HG03103 (cell line): ENCODE data around the gene HSPA12A.

Experiments
- ATAC-seq: cut with Tn5 transposase; IDR thresholded peaks from one replicate; pipeline ENCODE4 v1.9.1; 2021; ENCODE audit warnings: low read depth; ENCODE audit not compliant: unreplicated experiment

HSPA12A gene, protein sequence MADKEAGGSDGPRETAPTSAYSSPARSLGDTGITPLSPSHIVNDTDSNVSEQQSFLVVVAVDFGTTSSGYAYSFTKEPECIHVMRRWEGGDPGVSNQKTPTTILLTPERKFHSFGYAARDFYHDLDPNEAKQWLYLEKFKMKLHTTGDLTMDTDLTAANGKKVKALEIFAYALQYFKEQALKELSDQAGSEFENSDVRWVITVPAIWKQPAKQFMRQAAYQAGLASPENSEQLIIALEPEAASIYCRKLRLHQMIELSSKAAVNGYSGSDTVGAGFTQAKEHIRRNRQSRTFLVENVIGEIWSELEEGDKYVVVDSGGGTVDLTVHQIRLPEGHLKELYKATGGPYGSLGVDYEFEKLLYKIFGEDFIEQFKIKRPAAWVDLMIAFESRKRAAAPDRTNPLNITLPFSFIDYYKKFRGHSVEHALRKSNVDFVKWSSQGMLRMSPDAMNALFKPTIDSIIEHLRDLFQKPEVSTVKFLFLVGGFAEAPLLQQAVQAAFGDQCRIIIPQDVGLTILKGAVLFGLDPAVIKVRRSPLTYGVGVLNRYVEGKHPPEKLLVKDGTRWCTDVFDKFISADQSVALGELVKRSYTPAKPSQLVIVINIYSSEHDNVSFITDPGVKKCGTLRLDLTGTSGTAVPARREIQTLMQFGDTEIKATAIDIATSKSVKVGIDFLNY

DNA sequence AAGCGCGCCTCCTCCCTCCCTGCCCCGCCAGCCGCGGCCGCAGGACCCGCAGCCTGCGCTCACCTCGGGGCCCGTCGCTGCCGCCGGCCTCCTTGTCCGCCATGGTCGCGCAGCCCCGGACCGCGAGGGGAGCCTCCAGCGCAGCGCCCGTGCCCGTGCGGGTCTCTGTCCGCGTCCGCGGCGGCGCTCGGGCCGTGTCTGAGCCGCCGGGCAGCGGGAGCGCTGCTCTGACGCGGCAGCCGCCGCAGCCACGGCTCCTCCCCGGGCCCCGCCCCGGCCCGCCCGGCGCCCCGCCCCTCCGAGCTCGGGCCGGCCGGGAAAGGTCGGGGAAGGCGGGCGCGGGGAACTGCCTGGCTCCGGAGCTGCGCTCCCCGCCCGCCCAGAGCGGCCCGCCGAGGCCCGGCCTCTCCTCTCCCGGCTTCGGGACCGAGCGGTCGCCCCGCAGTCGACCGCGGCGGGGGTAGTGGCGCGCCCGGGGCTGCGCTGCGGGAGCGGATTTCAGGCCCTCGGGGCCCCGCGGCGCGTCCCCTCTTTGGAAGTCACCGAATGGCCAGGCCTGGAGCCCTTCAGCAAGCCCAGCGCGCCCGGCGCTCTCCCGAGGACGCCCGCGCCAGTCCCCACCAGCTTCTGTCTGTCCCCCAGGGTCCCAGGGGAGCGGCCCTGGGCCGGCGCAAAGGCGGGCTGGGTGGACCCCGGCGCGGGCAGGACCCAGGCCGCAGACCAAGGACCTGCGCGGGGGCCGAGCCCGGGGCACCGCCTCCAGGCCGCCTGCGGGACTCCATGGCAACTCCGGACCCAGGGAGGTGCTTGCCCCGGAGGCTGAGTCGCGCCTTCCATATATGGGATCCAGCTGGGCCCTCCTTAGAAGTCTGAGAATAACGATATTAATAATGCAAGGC, at the start of gene HSPA12A:
Gene HSPA12A, minus strand, starts transcription at position 200 of the 899 bp plus-strand sequence. Its CDS starts 97 bp downstream, at position 103.
- ATAC-seq: peak; percentile 92

DNA sequence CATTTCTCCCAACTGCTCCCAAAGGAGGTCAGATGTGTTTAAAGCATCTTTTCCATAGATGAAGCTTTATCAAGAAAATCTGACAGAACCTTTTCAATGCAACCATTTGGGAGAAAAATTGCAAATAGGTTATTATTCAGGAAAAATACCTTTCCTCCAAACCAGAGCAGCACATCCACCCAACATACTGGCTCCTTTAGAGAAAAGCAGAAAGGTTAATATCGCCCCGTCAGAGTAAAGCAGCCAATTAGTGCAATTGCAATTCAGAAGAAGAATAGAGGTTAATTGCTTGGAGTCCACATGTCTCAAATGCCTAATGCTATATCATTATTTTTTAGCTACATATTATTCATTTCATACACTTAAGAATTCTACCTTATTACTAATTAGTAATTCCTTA, 48.9 kb upstream of the HSPA12A start:
- ATAC-seq: no peak

DNA sequence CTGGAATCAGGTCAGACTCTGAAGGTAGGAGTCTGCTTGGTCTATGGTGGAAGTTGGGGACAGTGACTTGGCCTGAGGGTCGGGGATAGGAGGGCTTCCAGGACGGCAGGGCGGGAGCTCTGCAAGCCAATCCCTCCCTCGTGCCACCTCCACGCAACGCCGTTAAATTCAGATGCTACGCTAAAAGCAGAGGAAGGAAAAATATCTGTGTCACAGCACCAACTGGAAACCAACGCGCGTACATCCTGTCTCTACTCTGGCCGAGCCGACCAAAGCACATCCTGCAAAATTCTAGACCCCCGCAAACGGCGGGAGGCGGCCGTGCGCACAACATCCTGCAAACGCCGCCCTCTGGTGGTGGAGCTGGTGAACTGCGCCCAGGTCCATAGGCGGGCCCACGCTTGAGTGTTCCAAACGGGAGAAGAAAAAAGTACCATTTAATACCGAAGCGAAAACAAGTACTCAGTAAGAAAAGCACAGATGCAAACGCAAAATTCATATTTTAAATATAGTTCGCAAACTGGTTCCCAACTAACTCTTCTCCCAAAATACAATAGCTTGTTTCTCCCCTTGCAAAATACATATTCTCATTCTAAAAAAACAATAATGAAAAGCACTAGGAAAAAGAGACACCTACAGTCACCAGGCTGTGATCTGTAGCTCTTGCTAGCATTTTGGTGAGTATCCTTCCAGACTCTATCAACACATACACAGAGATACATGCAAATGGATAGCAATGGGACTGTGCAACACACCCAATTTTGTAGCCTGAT, 45.7 kb upstream of the HSPA12A start:
- peak; percentile 86 for ATAC-seq

DNA sequence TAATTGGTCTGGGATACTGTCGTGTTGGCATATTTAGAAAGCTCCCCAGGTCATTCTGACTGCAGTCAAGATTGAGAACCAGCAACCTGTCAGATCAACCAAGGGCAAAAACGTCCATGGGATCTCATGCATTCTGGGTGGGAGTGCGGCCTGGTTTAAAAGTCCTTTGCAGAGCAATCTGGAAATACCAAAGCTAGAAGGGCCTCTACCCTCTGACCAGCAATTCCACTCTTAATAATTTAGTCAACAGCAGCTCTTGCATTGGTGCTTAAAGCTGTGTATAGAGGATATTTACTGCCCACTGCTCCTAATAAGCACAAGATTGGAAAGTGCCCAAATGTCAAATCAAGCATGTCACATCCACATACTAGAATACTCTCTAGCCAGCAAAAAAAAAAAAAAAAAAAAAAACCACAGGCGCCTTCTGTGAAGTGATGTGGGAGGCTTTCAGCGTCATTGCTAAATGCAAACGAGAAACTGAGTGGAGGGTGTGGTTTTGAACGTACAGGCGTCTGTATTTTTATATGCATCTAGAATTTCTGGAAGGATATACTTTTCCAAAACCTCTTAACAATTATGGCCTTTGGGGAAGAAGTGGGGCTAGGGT, 44.8 kb upstream of the HSPA12A start:
- ATAC-seq: no peak

DNA sequence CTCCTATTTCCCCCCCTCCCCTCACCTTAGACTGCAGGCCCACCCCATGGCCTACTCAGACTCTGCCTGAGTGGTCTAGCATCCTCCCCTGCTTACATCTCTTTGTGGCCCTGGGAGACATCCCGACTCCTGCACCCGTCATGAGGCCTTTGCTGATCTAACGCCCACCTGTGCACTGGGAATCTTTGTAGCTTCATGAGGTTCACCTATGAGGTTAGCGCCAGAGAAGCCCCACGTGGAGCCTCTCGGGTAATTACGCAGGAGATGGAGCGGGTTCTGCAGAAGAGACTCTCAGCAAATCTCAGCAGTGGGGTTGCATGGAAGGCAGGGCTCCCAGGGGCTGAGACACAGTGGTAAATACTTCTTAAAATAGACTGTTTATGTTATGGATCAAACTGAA, 43.5 kb upstream of the HSPA12A start:
- no peak for ATAC-seq

DNA sequence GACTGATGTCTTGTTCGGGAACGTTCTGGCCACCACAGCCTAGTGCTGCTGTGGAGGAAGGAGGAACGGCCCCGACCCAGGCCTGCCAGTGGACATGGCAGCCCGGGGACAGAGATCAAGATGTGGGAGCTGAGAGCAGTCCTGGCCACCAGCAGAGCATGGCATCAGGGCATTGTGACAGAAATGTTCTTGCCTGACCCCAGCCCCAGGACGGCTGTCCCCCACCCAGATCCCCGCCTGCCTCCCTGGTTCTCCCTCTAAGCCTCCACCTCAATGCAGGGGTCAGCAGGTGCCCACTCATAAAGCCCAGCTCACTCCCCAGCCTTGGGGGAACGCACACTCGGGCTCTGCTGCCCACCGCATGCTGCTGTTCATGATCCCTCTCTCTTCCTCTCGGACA, 42.9 kb upstream of the HSPA12A start:
- no peak for ATAC-seq

DNA sequence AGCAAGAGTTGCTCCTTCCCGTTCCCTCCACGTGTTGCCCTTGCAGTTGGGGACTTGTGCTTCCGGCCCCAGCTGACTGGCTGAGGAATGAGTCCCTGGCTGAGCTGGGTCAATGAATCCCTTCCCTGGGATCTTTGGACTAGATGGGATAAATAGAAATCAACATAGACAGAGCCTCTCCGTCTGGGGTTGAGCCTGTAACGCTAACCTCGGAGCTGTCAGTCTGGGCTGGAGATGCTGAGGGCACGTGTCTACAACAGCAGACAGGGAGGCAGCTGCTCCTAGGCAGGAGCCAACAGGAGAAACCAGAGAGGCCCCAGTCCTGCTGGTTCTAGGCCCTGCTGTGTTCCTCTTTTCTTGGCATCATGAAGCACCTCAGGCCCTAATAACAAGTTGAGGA, 42.3 kb upstream of the HSPA12A start:
- no peak for ATAC-seq

DNA sequence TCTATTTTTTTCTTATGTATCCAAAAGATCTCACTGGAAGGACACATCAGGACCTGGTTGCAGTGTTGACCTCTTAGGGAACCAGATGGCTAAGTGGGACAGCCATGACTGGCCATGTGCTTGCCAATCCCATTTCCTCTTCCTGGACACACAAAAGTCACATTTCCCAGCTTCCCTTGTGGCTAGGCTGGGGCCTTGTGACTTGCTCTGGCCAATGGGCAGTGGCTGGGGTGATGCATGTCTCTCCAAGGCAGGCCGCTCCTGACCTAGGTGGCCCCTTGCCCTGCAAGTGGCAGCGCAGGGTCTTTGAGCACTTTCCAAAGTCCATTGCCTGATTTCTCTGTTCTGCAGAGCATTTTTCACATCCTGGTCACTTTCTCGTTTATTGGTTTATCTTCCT, 41.7 kb upstream of the HSPA12A start:
- no peak for ATAC-seq

DNA sequence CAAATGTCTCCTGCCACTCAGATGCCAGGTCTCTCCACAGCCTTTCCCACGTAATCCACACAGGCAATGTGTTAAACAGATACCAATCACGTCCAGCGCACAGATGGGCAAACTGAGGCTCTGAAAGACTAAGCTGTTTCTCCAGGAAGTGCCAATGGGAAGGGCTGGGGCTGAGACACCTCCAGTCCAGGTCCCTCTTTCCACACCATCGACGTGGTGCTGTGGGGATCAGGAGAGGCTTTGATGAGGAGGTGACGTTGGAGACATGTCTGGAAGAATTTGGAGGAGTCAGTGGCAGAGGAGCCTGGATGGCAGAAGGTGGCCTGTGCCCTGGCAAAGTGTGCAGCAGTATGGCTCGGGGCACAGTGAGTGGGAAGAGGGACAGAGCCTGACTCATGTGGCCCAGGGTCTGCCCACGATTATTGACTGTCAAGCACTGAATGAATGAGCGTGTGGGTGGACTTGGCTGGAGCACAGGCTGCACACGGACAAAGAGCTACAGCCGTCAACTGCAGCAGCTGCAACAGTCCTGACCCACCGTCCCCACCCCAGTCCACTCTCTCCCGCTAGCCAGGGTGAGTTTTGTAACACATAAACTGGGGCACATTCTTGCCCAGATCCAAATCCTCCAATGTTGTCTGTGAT, 40.8 kb upstream of the HSPA12A start:
- ATAC-seq: no peak

DNA sequence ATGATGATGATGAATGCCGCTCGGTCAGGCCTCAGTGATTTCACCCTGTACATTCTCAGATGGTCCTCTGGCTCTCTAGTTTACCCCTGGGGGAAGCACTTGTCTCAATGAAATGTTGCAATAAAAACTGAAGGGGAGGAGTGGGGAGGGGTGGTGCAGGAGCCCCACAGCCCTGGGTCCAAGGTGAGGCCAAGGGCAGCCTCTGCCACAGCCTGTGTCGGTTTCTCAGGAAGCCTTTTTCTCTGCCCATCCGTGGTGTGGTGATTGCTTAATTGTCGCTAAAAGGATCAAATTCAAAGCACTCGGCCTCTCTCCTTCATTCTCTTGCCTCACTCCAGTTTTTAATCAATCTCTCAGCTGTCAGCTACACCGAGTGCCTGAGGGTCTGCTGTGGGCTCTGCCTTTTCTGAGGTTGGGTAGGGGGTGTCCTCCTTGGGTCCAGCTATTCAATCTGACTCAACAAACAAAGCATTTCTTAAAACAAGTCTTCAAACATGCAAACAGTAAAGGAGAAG, 39.1 kb upstream of the HSPA12A start:
- no peak for ATAC-seq

DNA sequence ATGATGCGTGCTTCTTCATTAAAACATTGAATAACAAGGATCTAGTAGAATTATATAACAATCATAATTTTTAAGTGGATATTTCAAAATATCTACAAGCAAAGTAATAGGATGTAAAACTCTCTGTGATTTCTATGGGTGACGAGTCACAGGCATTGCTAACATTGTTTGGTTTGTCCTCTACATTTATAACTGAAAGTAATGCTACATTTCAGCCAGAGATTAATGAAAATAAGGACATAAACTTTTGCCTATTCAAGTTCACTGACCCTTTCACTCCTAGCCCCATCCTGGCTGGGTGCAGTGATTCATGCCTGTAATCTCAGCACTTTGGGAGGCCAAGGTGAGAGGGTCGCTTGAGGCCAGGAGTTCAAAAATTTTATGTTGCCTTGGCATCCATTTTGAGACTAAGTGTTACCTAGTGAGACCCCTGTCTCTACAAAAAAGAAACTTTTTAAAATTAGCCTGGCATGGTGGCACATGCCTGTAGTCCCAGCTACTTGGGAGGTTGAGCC, 38.4 kb upstream of the HSPA12A start:
- no peak for ATAC-seq

DNA sequence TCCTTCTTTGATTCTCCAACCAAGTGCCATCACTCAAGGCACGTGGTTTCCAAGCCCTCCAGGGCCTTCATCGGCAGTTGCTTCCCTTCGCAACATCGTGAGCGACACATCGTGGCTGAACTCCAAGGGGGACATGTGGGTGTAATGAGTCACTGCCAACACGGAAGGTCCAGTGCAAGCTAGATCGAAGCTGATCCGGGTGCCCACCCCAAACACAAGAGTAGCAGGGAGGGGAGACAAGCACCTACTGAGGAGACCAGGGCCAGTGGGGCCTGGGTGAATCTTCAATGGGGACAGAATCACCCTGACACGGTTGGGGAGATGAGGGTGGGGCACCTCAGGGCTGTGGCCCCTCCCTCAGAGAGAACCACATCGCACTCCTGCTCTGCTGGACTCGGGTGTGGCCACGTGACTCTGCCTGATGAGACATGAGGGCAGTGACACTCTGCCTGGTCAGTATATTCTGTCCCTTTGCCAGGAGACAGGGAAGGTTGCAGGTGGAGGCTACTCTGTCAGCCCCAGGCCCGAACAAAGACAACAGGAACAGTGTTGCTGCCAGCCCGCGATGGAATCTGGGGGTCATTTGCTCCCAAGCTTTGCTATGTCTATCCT, 36.8 kb upstream of the HSPA12A start:
- ATAC-seq: no peak

DNA sequence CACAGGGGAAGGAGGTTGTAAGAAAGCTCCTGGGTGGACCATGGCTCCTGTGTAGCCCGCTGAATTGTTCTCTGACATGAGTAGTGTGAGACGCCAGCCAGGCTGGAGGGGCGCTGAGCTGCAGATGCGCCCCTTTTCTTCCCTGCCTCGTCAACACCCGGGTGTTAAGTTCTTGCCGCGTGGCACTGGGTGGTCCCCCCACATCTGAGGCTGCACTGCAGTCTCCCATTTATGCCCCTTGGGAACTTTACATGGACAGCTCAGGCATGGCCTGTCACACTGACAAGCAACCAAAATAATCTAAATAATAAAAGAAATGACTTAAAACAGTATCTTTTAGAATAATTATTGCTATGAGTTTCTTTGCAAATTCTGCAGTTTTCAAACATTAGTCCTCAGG, 34.6 kb upstream of the HSPA12A start:
- no peak for ATAC-seq

DNA sequence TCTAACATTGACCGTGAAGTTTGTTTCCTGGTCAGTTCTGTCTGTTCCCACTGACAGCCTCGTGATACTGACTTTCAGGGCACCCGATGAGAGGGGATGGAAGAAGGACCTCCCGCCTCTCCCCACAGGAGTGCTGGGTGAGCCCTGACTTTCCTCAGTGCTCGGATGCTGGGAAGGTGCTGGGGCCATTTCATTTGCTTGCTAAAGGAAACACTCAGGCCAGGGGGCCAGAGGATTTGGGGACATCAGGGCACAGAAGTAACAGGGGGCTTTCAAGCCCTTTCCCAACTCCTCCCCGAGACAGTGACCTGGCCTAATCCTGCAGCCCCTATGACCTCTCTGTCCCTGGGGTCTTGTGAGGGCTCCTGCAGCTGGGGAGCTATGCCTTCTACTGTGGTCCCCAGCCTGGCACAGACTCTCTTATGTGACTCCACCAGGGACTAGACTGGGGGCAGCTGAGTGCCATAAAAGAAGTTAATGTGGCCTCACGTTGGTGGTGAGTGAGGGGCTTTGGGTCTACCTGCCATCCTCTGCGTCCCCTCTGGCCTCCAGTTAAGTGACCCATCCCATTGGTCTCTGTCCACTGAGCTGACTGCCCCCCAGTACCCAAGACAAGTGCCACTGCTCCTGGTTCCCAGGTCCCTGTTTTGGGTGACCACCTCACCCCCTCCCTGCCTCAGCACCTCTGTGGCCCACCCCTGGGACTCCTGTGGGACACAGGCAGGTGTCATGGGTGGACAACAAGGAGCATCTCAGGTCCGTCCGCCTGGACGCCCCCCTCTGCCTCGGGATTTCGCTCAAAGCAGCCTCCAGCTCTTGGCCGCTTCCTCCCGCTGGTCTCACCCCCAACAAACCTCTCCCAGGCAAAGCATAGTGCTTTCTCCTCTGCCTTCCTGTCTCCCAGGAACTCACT, 33.4 kb upstream of the HSPA12A start:
- no peak for ATAC-seq

DNA sequence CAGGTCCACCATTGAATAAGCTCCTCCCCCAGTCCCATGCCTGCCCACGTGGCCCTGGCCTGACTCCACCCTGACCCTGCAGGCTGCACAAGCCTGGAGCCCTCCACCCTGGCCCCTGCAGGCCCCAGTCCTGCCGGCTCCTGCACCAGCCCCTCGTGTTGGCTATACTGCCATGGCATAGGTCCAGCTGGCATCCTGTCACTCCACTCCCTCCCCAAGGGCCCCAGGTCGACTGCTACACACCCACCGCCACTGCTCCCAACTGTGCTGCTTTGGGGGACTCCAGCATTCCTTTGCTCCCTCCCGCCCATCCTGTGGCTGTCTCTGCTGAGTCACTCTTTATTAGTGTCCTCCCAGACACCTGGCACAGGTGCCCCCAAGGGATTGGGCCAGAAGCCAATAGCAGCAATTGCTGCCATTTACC, 32.4 kb upstream of the HSPA12A start:
- ATAC-seq: no peak

DNA sequence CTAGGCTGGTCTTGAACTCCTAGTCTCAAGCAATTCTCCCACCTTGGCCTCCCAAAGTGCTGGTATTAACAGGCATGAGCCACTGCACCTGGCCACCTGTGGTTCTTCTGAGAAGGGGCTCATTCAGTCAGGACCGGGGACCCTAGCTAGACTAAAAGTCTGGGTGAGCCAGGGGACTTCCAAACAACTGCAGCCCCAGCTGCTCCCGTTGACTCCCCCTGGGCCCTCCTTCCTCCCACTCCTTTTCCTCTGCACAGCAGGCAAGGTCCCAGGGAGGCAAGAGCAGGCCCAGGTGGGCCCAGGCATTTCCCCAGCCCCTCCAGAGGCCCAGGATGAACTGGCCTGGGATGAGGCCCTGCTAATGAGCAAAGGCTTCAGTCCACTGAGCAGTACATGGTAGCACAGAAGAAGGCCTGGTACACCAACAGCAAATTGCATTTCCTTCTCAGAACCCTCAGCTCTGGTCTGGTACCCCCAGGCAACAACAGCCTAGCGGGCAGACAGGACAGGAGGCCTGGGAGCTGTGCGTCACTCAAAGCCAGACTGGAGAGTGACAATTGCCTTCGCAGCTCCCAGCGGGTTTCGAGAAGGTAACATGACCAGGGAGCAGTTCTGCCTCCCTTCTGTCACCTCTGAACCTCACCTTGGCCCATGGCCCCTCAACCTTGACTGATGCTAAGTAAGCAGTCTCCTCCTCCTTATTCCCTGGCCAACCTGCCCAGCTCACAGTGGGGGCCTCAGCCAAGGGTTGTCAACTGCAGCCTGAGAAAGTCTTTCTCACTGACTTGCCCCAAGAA, 30.7 kb upstream of the HSPA12A start:
- ATAC-seq: no peak
